ENCODE data around the gene TMEM132C.

DNA sequence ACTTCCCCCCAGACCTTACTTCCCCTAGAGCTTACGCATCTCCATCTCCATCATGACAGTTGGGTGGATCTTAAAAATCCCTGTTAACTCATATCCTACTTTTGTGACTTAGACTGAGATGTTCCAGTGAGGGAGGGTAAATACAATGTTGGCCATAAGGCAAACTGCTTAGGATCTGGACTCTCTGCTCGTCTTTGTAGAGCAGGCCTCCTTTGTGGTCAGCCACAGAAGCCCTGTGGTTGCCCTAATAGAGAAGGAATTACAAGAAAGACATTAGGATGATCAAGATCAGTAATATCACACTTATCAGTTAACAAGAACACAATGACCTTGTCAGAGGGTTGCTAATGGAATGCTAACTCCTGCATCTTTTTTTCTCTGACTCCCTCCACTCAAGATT is 52.0 kb downstream of the TMEM132C start:
- no peak for TF ChIP-seq CTCF (IDR thresholded peaks at IDR 0.05)
- no peak for TF ChIP-seq POLR2A (IDR thresholded peaks at IDR 0.05)
- TF ChIP-seq POLR2AphosphoS5 (IDR thresholded peaks at IDR 0.05): no peak
- TF ChIP-seq EP300 (IDR thresholded peaks at IDR 0.05): no peak
